ENCODE results near the gene HAUS8. TPM values are rescaled to one million over a fixed set of nuclear protein-coding genes. Genes with fewer than 3 reads are reported as not detected.
"Not testable (repeated sequence)": the region's sequence is repeated elsewhere in the genome, so short reads cannot be mapped to it uniquely, and the experiment has no call there.

HAUS8 gene
- total RNA-seq, 4 donors from 2014 or later = 3.3 to 7.0 (median 5.7) TPM

GRCh38 chr19:17107546-17108452 is 32.5 kb upstream of the HAUS8 start:
- 27 to 28% methylated on average over 24 to 27 of the region's 27 CpGs for WGBS, 2 donors

DNA sequence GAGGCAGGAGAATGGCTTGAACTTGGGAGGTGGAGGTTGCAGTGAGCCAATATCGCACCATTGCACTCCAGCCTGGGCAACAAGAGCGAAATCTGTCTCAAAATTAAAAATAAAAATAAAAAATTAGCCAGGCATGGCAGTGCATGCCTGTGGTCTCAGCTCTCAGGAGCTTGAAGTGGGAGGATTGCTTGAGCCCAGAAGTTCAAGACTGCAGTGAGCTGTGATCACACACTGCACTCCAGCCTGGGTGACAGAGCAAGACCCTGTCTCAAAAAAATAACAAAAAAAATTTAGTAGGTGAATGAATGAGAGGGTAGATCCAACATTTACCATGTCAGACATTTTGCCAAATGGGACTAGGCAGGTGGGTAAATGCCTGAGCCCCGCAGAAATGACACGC is 31.7 kb upstream of the HAUS8 start:
- DNase-seq (ENCODE audit: low spot score in 2 of 2); intact Hi-C loops (cut with DNase I; ENCODE audit: low total_unique reads); H3K4me3 ChIP-seq (ENCODE audit: low read depth, poor library complexity, severe bottlenecking): not testable (repeated sequence)
- 87 to 98% methylated on average over 4 of the region's 4 CpGs for WGBS, 2 donors

More at GRCh38 chr19:17107546-17108452, 32.5 kb upstream of the HAUS8 start:
- peak; percentile 89 to 98 for DNase-seq (ENCODE audit: low spot score in 2 of 2)
- TF ChIP-seq POLR2A (IDR thresholded peaks at IDR 0.05) = no peak
- TF ChIP-seq, protein P1, sequence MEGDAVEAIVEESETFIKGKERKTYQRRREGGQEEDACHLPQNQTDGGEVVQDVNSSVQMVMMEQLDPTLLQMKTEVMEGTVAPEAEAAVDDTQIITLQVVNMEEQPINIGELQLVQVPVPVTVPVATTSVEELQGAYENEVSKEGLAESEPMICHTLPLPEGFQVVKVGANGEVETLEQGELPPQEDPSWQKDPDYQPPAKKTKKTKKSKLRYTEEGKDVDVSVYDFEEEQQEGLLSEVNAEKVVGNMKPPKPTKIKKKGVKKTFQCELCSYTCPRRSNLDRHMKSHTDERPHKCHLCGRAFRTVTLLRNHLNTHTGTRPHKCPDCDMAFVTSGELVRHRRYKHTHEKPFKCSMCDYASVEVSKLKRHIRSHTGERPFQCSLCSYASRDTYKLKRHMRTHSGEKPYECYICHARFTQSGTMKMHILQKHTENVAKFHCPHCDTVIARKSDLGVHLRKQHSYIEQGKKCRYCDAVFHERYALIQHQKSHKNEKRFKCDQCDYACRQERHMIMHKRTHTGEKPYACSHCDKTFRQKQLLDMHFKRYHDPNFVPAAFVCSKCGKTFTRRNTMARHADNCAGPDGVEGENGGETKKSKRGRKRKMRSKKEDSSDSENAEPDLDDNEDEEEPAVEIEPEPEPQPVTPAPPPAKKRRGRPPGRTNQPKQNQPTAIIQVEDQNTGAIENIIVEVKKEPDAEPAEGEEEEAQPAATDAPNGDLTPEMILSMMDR (IDR thresholded peaks at IDR 0.05) = no peak
- intact Hi-C loops (cut with DNase I; ENCODE audit: low total_unique reads) = no loop called here
- no peak overlapping the region for H3K4me3 ChIP-seq (ENCODE audit: low read depth, poor library complexity, severe bottlenecking)

DNA sequence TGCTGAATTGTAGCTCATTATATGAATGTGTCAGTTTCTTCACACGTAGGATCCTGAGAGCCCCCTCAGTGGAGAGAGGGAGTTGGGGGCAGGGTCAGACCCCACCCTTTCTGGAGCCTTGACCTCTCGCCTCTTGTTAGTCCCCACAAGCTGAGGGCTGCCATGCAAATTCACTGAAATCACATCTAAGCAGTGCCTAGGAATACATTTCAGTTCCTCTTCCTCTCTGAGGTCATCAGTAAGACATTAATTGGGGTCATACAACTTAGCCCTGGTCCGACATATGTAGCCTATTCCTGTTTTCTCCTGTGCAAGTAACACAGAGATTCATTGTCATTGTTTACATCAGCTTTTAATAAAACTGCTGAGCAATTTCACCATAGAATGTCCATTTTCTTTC is 30.3 kb upstream of the HAUS8 start:
- intact Hi-C loops (cut with DNase I; ENCODE audit: low total_unique reads) = no loop called here
- 78 to 82% methylated on average over 3 of the region's 3 CpGs for WGBS, 2 donors
- no peak overlapping the region for H3K4me3 ChIP-seq (ENCODE audit: low read depth, poor library complexity, severe bottlenecking)
- TF ChIP-seq, protein P1 (IDR thresholded peaks at IDR 0.05) = no peak
- no peak for TF ChIP-seq POLR2A (IDR thresholded peaks at IDR 0.05)
- DNase-seq (ENCODE audit: low spot score in 2 of 2) = no peak

- no peak overlapping the region for H3K4me3 ChIP-seq (ENCODE audit: low read depth, poor library complexity, severe bottlenecking)
- intact Hi-C loops (cut with DNase I; ENCODE audit: low total_unique reads) = no loop called here
- no peak for DNase-seq (ENCODE audit: low spot score in 2 of 2)
- WGBS, 2 donors = 87% methylated on average over 7 of the region's 7 CpGs
- TF ChIP-seq, protein P1 (IDR thresholded peaks at IDR 0.05) = no peak
- no peak for TF ChIP-seq POLR2A (IDR thresholded peaks at IDR 0.05)
Observed at GRCh38 chr19:17104679-17105078, 29.4 kb upstream of the HAUS8 start.

GRCh38 chr19:17103177-17103576 is 27.9 kb upstream of the HAUS8 start:
- no peak for TF ChIP-seq POLR2A (IDR thresholded peaks at IDR 0.05)
- TF ChIP-seq, protein P1 (IDR thresholded peaks at IDR 0.05) = no peak
- no peak for DNase-seq (ENCODE audit: low spot score in 2 of 2)
- intact Hi-C loops (cut with DNase I; ENCODE audit: low total_unique reads) = no loop called here
- H3K4me3 ChIP-seq (ENCODE audit: low read depth, poor library complexity, severe bottlenecking) = no peak overlapping the region
- 88 to 90% methylated on average over 3 of the region's 3 CpGs for WGBS, 2 donors

- intact Hi-C loops (cut with DNase I; ENCODE audit: low total_unique reads) = no loop called here
- TF ChIP-seq POLR2A (IDR thresholded peaks at IDR 0.05) = no peak
- TF ChIP-seq, protein P1 (IDR thresholded peaks at IDR 0.05) = no peak
- no peak overlapping the region for H3K4me3 ChIP-seq (ENCODE audit: low read depth, poor library complexity, severe bottlenecking)
- WGBS, 2 donors = 97 to 99% methylated on average over 43 to 46 of the region's 59 CpGs
- no peak for DNase-seq (ENCODE audit: low spot score in 2 of 2)
Observed at GRCh38 chr19:17101686-17102628, 26.7 kb upstream of the HAUS8 start.
